IMR-90 (cell line): ENCODE data around the gene MBOAT1.

Source experiments
- MAZ ChIP-seq: IDR thresholded peaks from 2 replicates; pipeline ENCODE4 v1.6.1; 2012; ENCODE audit warnings: low read depth, mild to moderate bottlenecking, low read length, improper control_type of control experiment, moderate library complexity, borderline replicate concordance
- MXI1 ChIP-seq: IDR thresholded peaks from 2 replicates; pipeline ENCODE4 v1.6.1; 2012; ENCODE audit warnings: low read depth, mild to moderate bottlenecking, low read length, moderate library complexity, borderline replicate concordance
- POLR2A ChIP-seq: IDR thresholded peaks from 2 replicates; pipeline ENCODE4 v1.6.1; 2012; ENCODE audit warnings: mild to moderate bottlenecking, low read depth, low read length
- RAD21 ChIP-seq: IDR thresholded peaks from 2 replicates; pipeline ENCODE4 v1.6.1; 2012; ENCODE audit warnings: low read length, improper control_type of control experiment
- TF ChIP-seq, protein P1 (sequence below): conservative IDR thresholded peaks from 2 replicates; pipeline ENCODE4 v1.5.1; 2012; ENCODE audit warnings: mild to moderate bottlenecking, low read depth, low read length, improper control_type of control experiment

DNA sequence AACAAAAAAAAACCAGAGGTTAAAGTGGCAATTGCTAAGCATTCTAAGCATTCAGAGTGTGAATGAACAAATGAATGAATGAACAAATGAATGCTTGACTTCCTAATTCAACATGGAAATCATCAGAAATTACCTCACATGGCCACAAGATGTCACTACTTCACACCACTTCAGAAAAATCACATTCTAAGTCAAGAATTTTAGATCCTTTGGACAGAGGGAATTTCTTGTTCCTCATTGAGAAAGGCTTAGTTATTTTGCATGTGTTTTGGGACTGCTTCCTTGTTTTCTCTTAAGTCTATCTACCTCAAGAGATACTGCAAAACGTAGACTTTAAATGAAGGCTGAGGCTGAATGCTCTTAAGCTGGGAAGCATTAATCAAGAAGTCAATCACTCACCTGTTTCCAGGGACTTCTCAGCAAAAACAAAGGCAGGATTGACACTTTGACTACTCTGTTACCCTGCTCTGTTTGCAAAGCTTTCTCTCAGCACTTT is 120.2 kb downstream of the MBOAT1 start:
- TF ChIP-seq, protein P1, sequence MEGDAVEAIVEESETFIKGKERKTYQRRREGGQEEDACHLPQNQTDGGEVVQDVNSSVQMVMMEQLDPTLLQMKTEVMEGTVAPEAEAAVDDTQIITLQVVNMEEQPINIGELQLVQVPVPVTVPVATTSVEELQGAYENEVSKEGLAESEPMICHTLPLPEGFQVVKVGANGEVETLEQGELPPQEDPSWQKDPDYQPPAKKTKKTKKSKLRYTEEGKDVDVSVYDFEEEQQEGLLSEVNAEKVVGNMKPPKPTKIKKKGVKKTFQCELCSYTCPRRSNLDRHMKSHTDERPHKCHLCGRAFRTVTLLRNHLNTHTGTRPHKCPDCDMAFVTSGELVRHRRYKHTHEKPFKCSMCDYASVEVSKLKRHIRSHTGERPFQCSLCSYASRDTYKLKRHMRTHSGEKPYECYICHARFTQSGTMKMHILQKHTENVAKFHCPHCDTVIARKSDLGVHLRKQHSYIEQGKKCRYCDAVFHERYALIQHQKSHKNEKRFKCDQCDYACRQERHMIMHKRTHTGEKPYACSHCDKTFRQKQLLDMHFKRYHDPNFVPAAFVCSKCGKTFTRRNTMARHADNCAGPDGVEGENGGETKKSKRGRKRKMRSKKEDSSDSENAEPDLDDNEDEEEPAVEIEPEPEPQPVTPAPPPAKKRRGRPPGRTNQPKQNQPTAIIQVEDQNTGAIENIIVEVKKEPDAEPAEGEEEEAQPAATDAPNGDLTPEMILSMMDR: peak; percentile 69
- TF ChIP-seq RAD21 (peak; percentile 72), MAZ (no peak), POLR2A (no peak), MXI1 (no peak)
